Erythroblast (primary cell): ENCODE measurements around the gene TNFSF13.

ENCODE experiments used
- DNase-seq, 2 experiments: peaks; one replicate each; lab custom pipeline; 2025; lab: John Stamatoyannopoulos, UW
- GATA1 ChIP-seq: IDR thresholded peaks from 2 replicates; pipeline ENCODE4 v1.6.1; 2011; ENCODE audit warnings: low read depth, mild to moderate bottlenecking, control low read depth, low read length, moderate library complexity
- POLR2A ChIP-seq: IDR thresholded peaks from 2 replicates; pipeline ENCODE4 v1.6.1; 2011; ENCODE audit warnings: mild to moderate bottlenecking, low read length

TNFSF13 gene

GRCh38 chr17:7559320-7560171 lies 996 bp downstream of the TNFSF13 start:
- TF ChIP-seq GATA1 (no peak), POLR2A (no peak)
- DNase-seq = no peak

GRCh38 chr17:7560172-7561027 lies 1.9 kb downstream of the TNFSF13 start:
- DNase-seq = peak; percentile 70 to 78
- TF ChIP-seq GATA1 = no peak
- no peak for TF ChIP-seq POLR2A

GRCh38 chr17:7561028-7561575 lies 2.6 kb downstream of the TNFSF13 start:
- TF ChIP-seq POLR2A (no peak), GATA1 (no peak)
- DNase-seq = peak; percentile 86 to 90

- no peak for TF ChIP-seq GATA1
- peak; percentile 71 for TF ChIP-seq POLR2A
- DNase-seq = peak; percentile 95 to 97
Measured at GRCh38 chr17:7561589-7562207, 3.1 kb downstream of the TNFSF13 start, which contains the start of gene SENP3. Gene SENP3 (plus strand): TSS chr17:7561919. CDS start chr17:7563077, 1,158 bp downstream.

GRCh38 chr17:7562208-7562605 lies 3.7 kb downstream of the TNFSF13 start:
- TF ChIP-seq GATA1 = no peak
- no peak for TF ChIP-seq POLR2A
- peak; percentile 68 to 70 for DNase-seq

GRCh38 chr17:7563115-7563869 lies 4.7 kb downstream of the TNFSF13 start:
- TF ChIP-seq POLR2A (no peak), GATA1 (no peak)
- no peak for DNase-seq

GRCh38 chr17:7569571-7569970 lies 11.0 kb downstream of the TNFSF13 start:
- TF ChIP-seq POLR2A = no peak
- TF ChIP-seq GATA1 = no peak
- DNase-seq = no peak

- DNase-seq = no peak
- TF ChIP-seq GATA1 = no peak
- no peak for TF ChIP-seq POLR2A
Measured at GRCh38 chr17:7570351-7570750, 11.8 kb downstream of the TNFSF13 start.

- DNase-seq = no peak
- TF ChIP-seq GATA1 (no peak), POLR2A (no peak)
Measured at GRCh38 chr17:7572338-7572587, 13.7 kb downstream of the TNFSF13 start.

- no peak for TF ChIP-seq GATA1
- peak; percentile 99 for TF ChIP-seq POLR2A
- peak; percentile 100 for DNase-seq
Measured at GRCh38 chr17:7572588-7573323, 14.2 kb downstream of the TNFSF13 start.

- TF ChIP-seq POLR2A (no peak), GATA1 (no peak)
- peak; percentile 93 to 94 for DNase-seq
Measured at GRCh38 chr17:7573324-7574080, 15.0 kb downstream of the TNFSF13 start.
